Kidney epithelial cell (primary cell): ENCODE data around the gene HCK. TPM values are rescaled to one million over a fixed set of nuclear protein-coding genes. Genes with fewer than 3 reads are reported as not detected.

ENCODE experiments used
- DNase-seq: peaks from one replicate; pipeline ENCODE4 v3.0.0-alpha.2; 2010; ENCODE audit warnings: low read depth
- H3K27me3 ChIP-seq: 2 replicates; pipeline ENCODE4 v1.6.0; 2011; ENCODE audit warnings: low read length; ENCODE audit not compliant: control insufficient read depth, insufficient read depth
- H3K36me3 ChIP-seq: 2 replicates; pipeline ENCODE4 v1.5.1; 2011; ENCODE audit warnings: low read length; ENCODE audit not compliant: control insufficient read depth, insufficient read depth
- H3K4me3 ChIP-seq: 2 replicates; pipeline ENCODE4 v1.5.1; 2011; ENCODE audit warnings: low read depth, mild to moderate bottlenecking, control low read depth, low read length
- CTCF ChIP-seq: IDR thresholded peaks from 2 replicates; pipeline ENCODE4 v1.5.1; 2011; ENCODE audit warnings: mild to moderate bottlenecking, moderate library complexity, low read length, control low read depth, inconsistent platforms; ENCODE audit not compliant: insufficient read depth, poor library complexity, severe bottlenecking
- total RNA-seq: library from RNA; depleted of rRNA; stranded (reverse); fragments of >200 nt; gene quantifications from 2 replicates; pipeline ENCODE4 v1.2.3, GENCODE V29; 2015

The HCK gene
- total RNA-seq, 1 donor from 2014 or later = 0.17 TPM

GRCh38 chr20:32149566-32150170 lies 97.6 kb downstream of the HCK start:
- no peak overlapping the region for H3K4me3 ChIP-seq
- no peak for TF ChIP-seq CTCF
- no peak for DNase-seq
- H3K36me3 ChIP-seq = no peaks in the 10 kb centered on the region
- H3K27me3 ChIP-seq = no peaks in the 10 kb centered on the region

GRCh38 chr20:32150291-32150848 lies 98.3 kb downstream of the HCK start:
- Histone ChIP-seq H3K27me3 (no peaks in the 10 kb centered on the region), H3K4me3 (no peak overlapping the region), H3K36me3 (no peaks in the 10 kb centered on the region)
- TF ChIP-seq CTCF = no peak
- no peak for DNase-seq

Other genes with a start within 250 kb of the HCK start
- gene MYLK2, start 232.9 kb upstream of the HCK start, total RNA-seq = 0.21 and 1.8 TPM in 2 replicates
- gene FOXS1, start 206.6 kb upstream of the HCK start, total RNA-seq = 5.7 and 5.9 TPM in 2 replicates
- 4.1 and 4.5 TPM in 2 replicates for gene DUSP15, start 181.7 kb upstream of the HCK start, total RNA-seq
- not detected in 2 replicates for gene TTLL9, start 181.6 kb upstream of the HCK start, total RNA-seq
- gene PDRG1, start 100.2 kb upstream of the HCK start, total RNA-seq = 18.0 and 18.4 TPM in 2 replicates
- 0.08 and 0.34 TPM in 2 replicates for gene XKR7, start 84.1 kb upstream of the HCK start, total RNA-seq
- not detected in 2 replicates for gene CCM2L, start 41.8 kb upstream of the HCK start, total RNA-seq
- gene TM9SF4, start 57.5 kb downstream of the HCK start, total RNA-seq = 39.6 and 43.4 TPM in 2 replicates
- 13.5 and 16.6 TPM in 2 replicates for gene PLAGL2, start 155.5 kb downstream of the HCK start, total RNA-seq
- 44.3 and 50.8 TPM in 2 replicates for gene POFUT1, start 155.6 kb downstream of the HCK start, total RNA-seq
- 34.2 and 37.0 TPM in 2 replicates for gene KIF3B, start 225.4 kb downstream of the HCK start, total RNA-seq